ENCODE data around the gene PRKG1.

- TF ChIP-seq RAD21 (IDR thresholded peaks at IDR 0.05; ENCODE audit: low read depth) (no peak), CEBPB (IDR thresholded peaks at IDR 0.05) (no peak), USF1 (IDR thresholded peaks at IDR 0.05) (no peak), EP300 (IDR thresholded peaks at IDR 0.05; ENCODE audit: borderline replicate concordance) (no peak), EGR1 (IDR thresholded peaks at IDR 0.05) (no peak), TEAD4 (IDR thresholded peaks at IDR 0.05) (no peak), NFIC (IDR thresholded peaks at IDR 0.05) (no peak), MAX (IDR thresholded peaks at IDR 0.05) (no peak), REST (IDR thresholded peaks at IDR 0.05; ENCODE audit: low read depth) (no peak), FOXM1 (IDR thresholded peaks at IDR 0.05; ENCODE audit: borderline replicate concordance, low read depth) (no peak), CREB1 (IDR thresholded peaks at IDR 0.05; ENCODE audit: low read depth) (no peak), TAF1 (IDR thresholded peaks at IDR 0.05; ENCODE audit: low read depth) (no peak), YY1 (IDR thresholded peaks at IDR 0.05; ENCODE audit: low read depth) (no peak), ZBTB7A (IDR thresholded peaks at IDR 0.05; ENCODE audit: low read depth) (no peak)
These were observed 583.7 kb downstream of the PRKG1 start for GRCh38 chr10:51658000-51658399.

Data from Ishikawa (cell line).